ENCODE results near the gene KDM1A. TPM values are rescaled to one million over a fixed set of nuclear protein-coding genes. Genes with fewer than 3 reads are reported as not detected.

Gene KDM1A
- polyA plus RNA-seq, 1 donor (not counting 4 experiments of a cell fraction or from before 2014, with no cell fraction given): 84.8 TPM

- Histone ChIP-seq H3K27ac (ENCODE audit: control insufficient read depth, insufficient read depth, low read length) (peak overlapping the region; percentile 89), H4K20me1 (ENCODE audit: control insufficient read depth, extremely low read depth, insufficient read depth, low read length) (no peaks in the 10 kb centered on the region), H3K9me1 (ENCODE audit: control insufficient read depth, extremely low read depth, insufficient read depth, low read length) (no peaks in the 10 kb centered on the region), H3K36me3 (ENCODE audit: control insufficient read depth in 2 of 2, extremely low read depth in 1 of 2, insufficient read depth in 2 of 2, low read length in 2 of 2) (peaks cover 11 to 17% of the 10 kb centered on the region in 2 experiments), H3K4me1 (ENCODE audit: control insufficient read depth, extremely low read depth, insufficient read depth, low read length) (peaks cover 56% of the 10 kb centered on the region), H3K79me2 (ENCODE audit: control insufficient read depth, insufficient read depth, low read length) (peaks cover 44% of the 10 kb centered on the region), H2AFZ (ENCODE audit: control insufficient read depth, low read length) (no peak overlapping the region), H3K4me2 (ENCODE audit: control insufficient read depth, extremely low read depth, insufficient read depth, low read depth, low read length) (peak overlapping the region; percentile 86), H3K27me3 (ENCODE audit: control insufficient read depth, extremely low read depth, insufficient read depth, low read length) (no peaks in the 10 kb centered on the region), H3K4me3 (ENCODE audit: control insufficient read depth in 2 of 3, extremely low read depth in 1 of 3, insufficient read depth in 2 of 3, low read depth in 1 of 3, low read length in 3 of 3) (peak overlapping the region in 2 of 3 experiments; percentile 12 to 19), H3K9ac (ENCODE audit: control insufficient read depth, extremely low read depth, insufficient read depth, low read length) (peak overlapping the region; percentile 53), H3K9me3 (ENCODE audit: control insufficient read depth, low read depth, low read length) (no peaks in the 10 kb centered on the region)
- dilution Hi-C loops (cut with MboI; ENCODE audit: extremely low pct_ligation_motif_present, low sequenced_read_pairs): no loop called here
- FAIRE-seq (no peak), DNase-seq (ENCODE audit: low read depth, low spot score) (no peak)
- TF ChIP-seq EZH2 (IDR thresholded peaks at IDR 0.05; ENCODE audit: low read length): no peak
- TF ChIP-seq CTCF (optimal IDR thresholded peaks at IDR 0.05 in 1 of 3, IDR thresholded peaks at IDR 0.05 in 1 of 3, conservative IDR thresholded peaks at IDR 0.05 in 1 of 3; ENCODE audit: extremely low read depth in 1 of 3, insufficient read depth in 2 of 3, low read length in 3 of 3): no peak
Observed at GRCh38 chr1:23102289-23102688, 83.0 kb downstream of the KDM1A start.

- Histone ChIP-seq H3K27me3 (ENCODE audit: control insufficient read depth, extremely low read depth, insufficient read depth, low read length) (no peaks in the 10 kb centered on the region), H4K20me1 (ENCODE audit: control insufficient read depth, extremely low read depth, insufficient read depth, low read length) (no peaks in the 10 kb centered on the region), H3K9me1 (ENCODE audit: control insufficient read depth, extremely low read depth, insufficient read depth, low read length) (no peaks in the 10 kb centered on the region), H3K4me1 (ENCODE audit: control insufficient read depth, extremely low read depth, insufficient read depth, low read length) (peaks cover 56% of the 10 kb centered on the region), H3K9me3 (ENCODE audit: control insufficient read depth, low read depth, low read length) (no peaks in the 10 kb centered on the region), H3K27ac (ENCODE audit: control insufficient read depth, insufficient read depth, low read length) (peak overlapping the region; percentile 89), H3K36me3 (ENCODE audit: control insufficient read depth in 2 of 2, extremely low read depth in 1 of 2, insufficient read depth in 2 of 2, low read length in 2 of 2) (peaks cover 13 to 21% of the 10 kb centered on the region in 2 experiments), H3K4me2 (ENCODE audit: control insufficient read depth, extremely low read depth, insufficient read depth, low read depth, low read length) (peak overlapping the region; percentile 86), H3K79me2 (ENCODE audit: control insufficient read depth, insufficient read depth, low read length) (peaks cover 41% of the 10 kb centered on the region), H3K4me3 (ENCODE audit: control insufficient read depth in 2 of 3, extremely low read depth in 1 of 3, insufficient read depth in 2 of 3, low read depth in 1 of 3, low read length in 3 of 3) (peak overlapping the region in 2 of 3 experiments; percentile 2 to 11), H2AFZ (ENCODE audit: control insufficient read depth, low read length) (no peak overlapping the region), H3K9ac (ENCODE audit: control insufficient read depth, extremely low read depth, insufficient read depth, low read length) (peak overlapping the region; percentile 43)
- FAIRE-seq: peak; percentile 84
- DNase-seq (ENCODE audit: low read depth, low spot score): no peak
- TF ChIP-seq CTCF (optimal IDR thresholded peaks at IDR 0.05 in 1 of 3, IDR thresholded peaks at IDR 0.05 in 1 of 3, conservative IDR thresholded peaks at IDR 0.05 in 1 of 3; ENCODE audit: extremely low read depth in 1 of 3, insufficient read depth in 2 of 3, low read length in 3 of 3): no peak
- no peak for TF ChIP-seq EZH2 (IDR thresholded peaks at IDR 0.05; ENCODE audit: low read length)
- dilution Hi-C loops (cut with MboI; ENCODE audit: extremely low pct_ligation_motif_present, low sequenced_read_pairs): no loop called here
Observed at GRCh38 chr1:23103001-23103889, 84.0 kb downstream of the KDM1A start.
